Cardiac atrium fibroblast (primary cell): ENCODE data around the gene MAP3K6. TPM values are rescaled to one million over a fixed set of nuclear protein-coding genes. Genes with fewer than 3 reads are reported as not detected.

ENCODE experiments used
- total RNA-seq: library from RNA; depleted of rRNA; stranded (reverse); fragments of >200 nt; gene quantifications from 2 replicates; pipeline ENCODE4 v1.2.3, GENCODE V29; 2015

Gene MAP3K6, protein sequence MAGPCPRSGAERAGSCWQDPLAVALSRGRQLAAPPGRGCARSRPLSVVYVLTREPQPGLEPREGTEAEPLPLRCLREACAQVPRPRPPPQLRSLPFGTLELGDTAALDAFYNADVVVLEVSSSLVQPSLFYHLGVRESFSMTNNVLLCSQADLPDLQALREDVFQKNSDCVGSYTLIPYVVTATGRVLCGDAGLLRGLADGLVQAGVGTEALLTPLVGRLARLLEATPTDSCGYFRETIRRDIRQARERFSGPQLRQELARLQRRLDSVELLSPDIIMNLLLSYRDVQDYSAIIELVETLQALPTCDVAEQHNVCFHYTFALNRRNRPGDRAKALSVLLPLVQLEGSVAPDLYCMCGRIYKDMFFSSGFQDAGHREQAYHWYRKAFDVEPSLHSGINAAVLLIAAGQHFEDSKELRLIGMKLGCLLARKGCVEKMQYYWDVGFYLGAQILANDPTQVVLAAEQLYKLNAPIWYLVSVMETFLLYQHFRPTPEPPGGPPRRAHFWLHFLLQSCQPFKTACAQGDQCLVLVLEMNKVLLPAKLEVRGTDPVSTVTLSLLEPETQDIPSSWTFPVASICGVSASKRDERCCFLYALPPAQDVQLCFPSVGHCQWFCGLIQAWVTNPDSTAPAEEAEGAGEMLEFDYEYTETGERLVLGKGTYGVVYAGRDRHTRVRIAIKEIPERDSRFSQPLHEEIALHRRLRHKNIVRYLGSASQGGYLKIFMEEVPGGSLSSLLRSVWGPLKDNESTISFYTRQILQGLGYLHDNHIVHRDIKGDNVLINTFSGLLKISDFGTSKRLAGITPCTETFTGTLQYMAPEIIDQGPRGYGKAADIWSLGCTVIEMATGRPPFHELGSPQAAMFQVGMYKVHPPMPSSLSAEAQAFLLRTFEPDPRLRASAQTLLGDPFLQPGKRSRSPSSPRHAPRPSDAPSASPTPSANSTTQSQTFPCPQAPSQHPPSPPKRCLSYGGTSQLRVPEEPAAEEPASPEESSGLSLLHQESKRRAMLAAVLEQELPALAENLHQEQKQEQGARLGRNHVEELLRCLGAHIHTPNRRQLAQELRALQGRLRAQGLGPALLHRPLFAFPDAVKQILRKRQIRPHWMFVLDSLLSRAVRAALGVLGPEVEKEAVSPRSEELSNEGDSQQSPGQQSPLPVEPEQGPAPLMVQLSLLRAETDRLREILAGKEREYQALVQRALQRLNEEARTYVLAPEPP (N-terminal part only)
- total RNA-seq: 27.4 and 33.0 TPM in 2 replicates

GRCh38 chr1:27366411-27367159 lies at the start of gene MAP3K6:
Gene MAP3K6 (minus strand): TSS chr1:27366961. CDS start chr1:27366597, 364 bp downstream.

GRCh38 chr1:27392096-27392777 lies 25.5 kb upstream of the MAP3K6 start, which contains the start of gene GPR3:
Gene GPR3 (plus strand): TSS chr1:27392622. CDS start chr1:27393799, 1,177 bp downstream.

DNA sequence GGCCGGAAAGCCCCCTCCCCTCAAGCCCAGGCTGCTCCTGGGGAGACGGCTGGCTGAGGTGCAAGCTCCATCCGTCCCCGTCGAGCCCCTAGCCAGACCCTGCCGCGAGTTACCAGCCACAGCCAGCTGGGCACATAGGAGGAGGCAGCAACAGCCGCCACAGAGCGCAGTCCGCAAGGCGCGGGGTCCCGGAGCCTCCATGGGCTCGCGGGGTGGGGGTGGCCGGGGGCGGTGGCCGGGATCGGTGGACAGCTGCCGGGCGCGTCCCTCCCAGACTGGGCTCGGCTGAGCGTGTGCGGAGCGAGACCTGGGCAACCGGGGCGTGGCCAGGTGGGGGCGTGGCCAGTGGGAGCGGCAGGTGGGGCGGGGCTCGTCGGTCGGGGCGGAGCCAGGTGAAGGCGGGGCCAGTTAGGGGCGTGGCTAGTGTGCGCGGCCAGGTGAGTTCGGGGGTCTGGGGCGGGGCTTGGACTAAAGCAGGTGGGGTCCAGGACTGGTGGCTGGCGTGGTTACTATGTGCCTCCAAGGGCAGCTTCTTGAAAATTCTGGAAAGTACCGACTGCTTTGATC lies 16.4 kb upstream of the MAP3K6 start, which contains the start of gene CD164L2:
CD164L2 (minus strand) TSS at position 295 of the 567 bp plus-strand sequence; CDS start at position 201, 94 bp downstream.

DNA sequence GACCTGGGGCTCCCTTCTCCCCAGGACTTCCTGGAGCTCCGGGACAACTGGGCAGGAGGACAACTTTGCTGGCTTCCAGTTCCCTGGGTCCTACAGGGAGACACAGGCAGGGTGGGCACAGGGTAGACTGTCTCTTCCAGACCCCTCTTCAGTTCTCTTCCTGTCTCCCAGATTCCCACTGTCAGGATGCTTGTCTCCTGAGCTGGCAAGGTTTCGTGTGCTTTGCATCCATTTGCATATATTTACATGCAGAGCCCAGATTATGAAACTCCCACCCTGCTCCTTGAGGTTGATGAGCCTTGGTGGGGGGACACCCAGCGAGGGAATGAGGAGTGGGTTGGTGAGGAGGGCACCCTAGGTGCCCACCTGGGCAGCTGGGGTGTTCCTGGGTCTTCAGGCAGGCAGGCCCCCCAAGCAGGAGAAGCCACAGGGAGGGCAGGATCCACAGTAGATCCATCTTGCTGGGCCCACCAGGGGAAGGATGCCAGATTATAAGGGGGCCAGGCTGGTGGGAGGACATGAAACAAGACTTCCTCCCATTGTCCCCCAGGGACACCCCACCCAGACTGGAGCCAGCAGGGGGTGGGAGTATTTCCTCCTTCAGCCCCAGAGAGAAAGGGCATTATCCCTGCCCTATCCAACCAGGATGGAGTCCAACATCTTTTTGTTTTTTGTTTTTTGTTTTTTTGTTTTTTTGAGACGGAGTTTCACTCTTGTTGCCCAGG lies 7.8 kb upstream of the MAP3K6 start, which contains the start of gene FCN3:
FCN3 (minus strand) TSS at position 463 of the 725 bp plus-strand sequence; CDS start at position 457, 6 bp downstream.

GRCh38 chr1:27341525-27342252 lies 25.1 kb downstream of the MAP3K6 start, which contains the start of gene SYTL1:
Gene SYTL1 (plus strand): TSS chr1:27342022. CDS start chr1:27345335, 3,313 bp downstream.

GRCh38 chr1:27321813-27322568 lies 44.8 kb downstream of the MAP3K6 start, which contains the start of gene TMEM222:
Gene TMEM222 (plus strand): TSS chr1:27322163. CDS start chr1:27322198, 35 bp downstream.

Other genes starting within 250 kb of the MAP3K6 start
- gene SLC9A1, start 211.8 kb downstream of the MAP3K6 start, total RNA-seq: 9.2 and 23.0 TPM in 2 replicates
- 14.8 and 23.5 TPM in 2 replicates for gene WDTC1, start 132.3 kb downstream of the MAP3K6 start, total RNA-seq
- gene TMEM222, start 44.8 kb downstream of the MAP3K6 start, total RNA-seq: 36.8 and 48.8 TPM in 2 replicates
- 0.65 TPM in 1 of 2 replicates, not detected in the other for gene SYTL1, start 24.9 kb downstream of the MAP3K6 start, total RNA-seq
- 0.49 TPM in 1 of 2 replicates, not detected in the other for gene FCN3, start 7.9 kb upstream of the MAP3K6 start, total RNA-seq
- not detected in 2 replicates for gene CD164L2, start 16.4 kb upstream of the MAP3K6 start, total RNA-seq
- 0.18 and 0.32 TPM in 2 replicates for gene GPR3, start 25.7 kb upstream of the MAP3K6 start, total RNA-seq
- gene WASF2, start 123.2 kb upstream of the MAP3K6 start, total RNA-seq: 31.2 and 34.7 TPM in 2 replicates
- gene AHDC1, start 237.2 kb upstream of the MAP3K6 start, total RNA-seq: 15.3 and 18.3 TPM in 2 replicates